Spleen (tissue), 11 donors: Measurements from ENCODE around the gene POLN. TPM values are rescaled to one million over a fixed set of nuclear protein-coding genes. Genes with fewer than 3 reads are reported as not detected.
A peak's percentile ranks its signal among the peaks of the same experiment; 100 is the strongest.
"Not testable (repeated sequence)": the region's sequence is repeated elsewhere in the genome, so short reads cannot be mapped to it uniquely, and the experiment has no call there.

Experiments used
- DNase-seq: peaks from one replicate; pipeline ENCODE4 v3.0.0-alpha.2; 2020
- H3K27ac ChIP-seq, 8 donors: fragments of 200-600 bp; sonication (generic) in 7 of 8; 1 replicate in 4 of 8; 2 replicates in 4 of 8; pipeline versions ENCODE4 v1.5.0 to v1.8.0; 2016 to 2021; ENCODE audit warnings: inconsistent platforms in 4 of 8, mild to moderate bottlenecking in 4 of 8, moderate library complexity in 1 of 8
- H3K27me3 ChIP-seq, 7 donors: fragments of 200-600 bp; sonication (generic) in 6 of 7; replicated peaks in 1 of 7; 1 replicate in 4 of 7; 2 replicates in 3 of 7; pipeline versions ENCODE4 v1.5.0 to v1.8.0; 2016 to 2021; ENCODE audit warnings: inconsistent platforms in 3 of 7, mild to moderate bottlenecking in 1 of 7
- H3K36me3 ChIP-seq, 6 donors: fragments of 200-600 bp; sonication (generic) in 5 of 6; 1 replicate in 4 of 6; 2 replicates in 2 of 6; pipeline versions ENCODE4 v1.5.0 to v1.8.0; 2016 to 2021; ENCODE audit warnings: inconsistent platforms in 2 of 6
- H3K4me1 ChIP-seq, 6 donors: fragments of 200-600 bp; sonication (generic) in 5 of 6; 1 replicate in 3 of 6; 2 replicates in 3 of 6; pipeline versions ENCODE4 v1.5.0 to v1.8.0; 2016 to 2021; ENCODE audit warnings: inconsistent platforms in 3 of 6
- H3K4me3 ChIP-seq, 8 donors: fragments of 200-600 bp; sonication (generic) in 7 of 8; 1 replicate in 4 of 8; 2 replicates in 4 of 8; pipeline versions ENCODE4 v1.5.0 to v1.8.0; 2016 to 2021; ENCODE audit warnings: inconsistent platforms in 4 of 8, mild to moderate bottlenecking in 4 of 8, moderate library complexity in 2 of 8
- H3K9me3 ChIP-seq, 8 donors: fragments of 200-600 bp; sonication (generic) in 7 of 8; 1 replicate in 4 of 8; 2 replicates in 4 of 8; pipeline versions ENCODE4 v1.5.0 to v1.8.0; 2016 to 2021; ENCODE audit warnings: inconsistent platforms in 4 of 8
- CTCF ChIP-seq, 11 experiments: fragments of 200-600 bp in 7 of 11; fragments of 450-650 bp in 4 of 11; sonication (generic) in 4 of 11; IDR thresholded peaks in 8 of 11; conservative IDR thresholded peaks in 3 of 11; 1 replicate in 7 of 11; 2 replicates in 4 of 11; pipeline versions ENCODE4 v1.4.0 to v1.8.0; 2016 to 2021; ENCODE audit warnings: antibody characterized with exemption in 11 of 11, inconsistent platforms in 4 of 11, mild to moderate bottlenecking in 1 of 11
- POLR2A ChIP-seq, 3 donors: fragments of 450-650 bp; IDR thresholded peaks; one replicate each; pipeline ENCODE4 v1.5.1; 2017; ENCODE audit warnings: antibody characterized with exemption in 3 of 3, mild to moderate bottlenecking in 1 of 3
- POLR2AphosphoS5 ChIP-seq, 3 donors: sonication (generic); formaldehyde crosslinking; IDR thresholded peaks; one replicate each; pipeline ENCODE4 v1.5.1; 2017; ENCODE audit warnings: antibody characterized with exemption in 3 of 3
- WGBS, 5 donors: extraction: QIAGEN DNeasy Blood & Tissue Kit in 3 of 5; methylation state at CpG; one replicate each; pipeline versions ENCODE4 v1.1.5 to v1.1.7; 2013 to 2018; 5-methylcytosine and 5-hydroxymethylcytosine counted together
- intact Hi-C: fragments of 100-400 bp; cut with DNase I; formaldehyde crosslinking; loops from one replicate; pipeline ENCODE4 v1.15.0; 2023; ENCODE audit warnings: low total_unique reads
- polyA plus RNA-seq, 3 donors: library from polyadenylated mRNA; stranded (reverse); fragments of 200-250 nt; gene quantifications; one replicate each; pipeline ENCODE4 v1.2.1, GENCODE V29; 2013
- total RNA-seq, 7 donors: library from RNA; depleted of rRNA in 3 of 7; stranded (reverse); fragments of >200 nt in 3 of 7; fragmentation: NEBNext Ultra II Directional in 4 of 7; extraction: Animal tissue kit (Norgen Biotek cat#: 25700) in 4 of 7; gene quantifications; one replicate each; pipeline versions ENCODE4 v1.1.0 to v1.2.1, GENCODE V29; 2016 to 2021
- donor health status: healthy with polysubstance abuse.
- donor health status: DM: no; HTN: no; CAD: no; lungs with moderate emphysema.
- donor health status: DM: no; HTN: no; CAD: no.
- donor health status: Bipolar disorder and iron deficiency.
- donor health status: healthy.
- donor health status: DM: no; HTN: no; CAD: no.
- donor health status: DM: yes; HTN: yes; CAD: no.

POLN gene
- total and polyA plus RNA-seq, 10 donors: 1.2 to 3.5 (median 2.5) TPM

- Histone ChIP-seq H3K4me3 (no peak overlapping the region), H3K27ac (no peak overlapping the region), H3K4me1 (peaks cover 0 to 2% (median 0%) of the 10 kb centered on the region in 6 donors), H3K27me3 (no peaks in the 10 kb centered on the region), H3K36me3 (peaks cover 0 to 18% (median 0%) of the 10 kb centered on the region in 6 donors), H3K9me3 (no peaks in the 10 kb centered on the region)
- 89 to 96% (median 94%) methylated on average over 38 to 44 of the region's 44 CpGs for WGBS, 5 donors
- intact Hi-C loops: no loop called here
- peak; percentile 61 for DNase-seq
- no peak for TF ChIP-seq POLR2A (IDR thresholded peaks at IDR 0.05)
- no peak for TF ChIP-seq POLR2AphosphoS5 (IDR thresholded peaks at IDR 0.05)
These were observed 33.8 kb upstream of the POLN start for GRCh38 chr4:2275546-2276251.

GRCh38 chr4:2275044-2275397, 33.1 kb upstream of the POLN start:
- H3K27me3 ChIP-seq, DNase-seq, H3K4me3 ChIP-seq, H3K4me1 ChIP-seq, intact Hi-C loops, H3K27ac ChIP-seq, H3K9me3 ChIP-seq: not testable (repeated sequence)
- peaks cover 0 to 25% (median 0%) of the 10 kb centered on the region in 6 donors for H3K36me3 ChIP-seq
- 88 to 96% (median 91%) methylated on average over 9 to 10 of the region's 10 CpGs for WGBS, 5 donors

GRCh38 chr4:2274320-2275043, 32.6 kb upstream of the POLN start:
- peak; percentile 58 for DNase-seq
- intact Hi-C loops: no loop called here
- H3K4me3 ChIP-seq: no peak overlapping the region
- no peak for TF ChIP-seq CTCF (IDR thresholded peaks at IDR 0.05 in 8 of 11, conservative IDR thresholded peaks at IDR 0.05 in 3 of 11)
- no peak overlapping the region for H3K27ac ChIP-seq
- H3K4me1 ChIP-seq: no peaks in the 10 kb centered on the region
- WGBS, 5 donors: 87 to 92% (median 89%) methylated on average over 20 to 21 of the region's 21 CpGs
- peaks cover 0 to 27% (median 0%) of the 10 kb centered on the region in 6 donors for H3K36me3 ChIP-seq
- no peaks in the 10 kb centered on the region for H3K27me3 ChIP-seq
- H3K9me3 ChIP-seq: no peaks in the 10 kb centered on the region

- 85 to 91% (median 86%) methylated on average over 20 to 24 of the region's 24 CpGs for WGBS, 5 donors
- peak; percentile 70 for DNase-seq
- Histone ChIP-seq H3K4me3 (no peak overlapping the region), H3K36me3 (peaks cover 0 to 27% (median 0%) of the 10 kb centered on the region in 6 donors), H3K27me3 (no peaks in the 10 kb centered on the region), H3K27ac (no peak overlapping the region), H3K4me1 (no peaks in the 10 kb centered on the region), H3K9me3 (no peaks in the 10 kb centered on the region)
- no peak for TF ChIP-seq POLR2AphosphoS5 (IDR thresholded peaks at IDR 0.05)
- TF ChIP-seq POLR2A (IDR thresholded peaks at IDR 0.05): no peak
- no peak for TF ChIP-seq CTCF (IDR thresholded peaks at IDR 0.05 in 8 of 11, conservative IDR thresholded peaks at IDR 0.05 in 3 of 11)
- intact Hi-C loops: no loop called here
These were observed 31.9 kb upstream of the POLN start for GRCh38 chr4:2273657-2274319.

GRCh38 chr4:2273221-2273620, 31.3 kb upstream of the POLN start:
- intact Hi-C loops: no loop called here
- Histone ChIP-seq H3K4me3 (no peak overlapping the region), H3K9me3 (no peaks in the 10 kb centered on the region), H3K4me1 (no peaks in the 10 kb centered on the region), H3K27me3 (no peaks in the 10 kb centered on the region), H3K27ac (no peak overlapping the region), H3K36me3 (peaks cover 0 to 27% (median 0%) of the 10 kb centered on the region in 6 donors)
- TF ChIP-seq POLR2AphosphoS5 (IDR thresholded peaks at IDR 0.05) (no peak), CTCF (IDR thresholded peaks at IDR 0.05 in 8 of 11, conservative IDR thresholded peaks at IDR 0.05 in 3 of 11) (no peak), POLR2A (IDR thresholded peaks at IDR 0.05) (no peak)
- peak; percentile 34 for DNase-seq
- 72 to 86% (median 75%) methylated on average over 15 of the region's 15 CpGs for WGBS, 5 donors
